Activated naive CD4-positive, alpha-beta T cell treated with anti-CD3 and anti-CD28 coated beads for 36 hours (primary cell): ENCODE measurements around the gene C1orf53. TPM values are rescaled to one million over a fixed set of nuclear protein-coding genes. Genes with fewer than 3 reads are reported as not detected.
"Not testable (repeated sequence)": the region's sequence is repeated elsewhere in the genome, so short reads cannot be mapped to it uniquely, and the experiment has no call there.

Source experiments
- CTCF ChIA-PET: fragments of 350-600 bp; sonication (Branson Sonifier 250); formaldehyde crosslinking; loops from one replicate; lab custom pipeline; 2021; ENCODE audit warnings: antibody characterized with exemption; lab: Charles Lee
- DNase-seq: peaks from one replicate; pipeline ENCODE4 v3.0.0-alpha.2; 2020
- H3K27ac Mint-ChIP-seq: one replicate; pipeline ENCODE4 v1.8.0; 2021; ENCODE audit warnings: mild to moderate bottlenecking, mixed read lengths
- H3K27me3 Mint-ChIP-seq: one replicate; pipeline ENCODE4 v1.8.0; 2021; ENCODE audit warnings: low read depth, mixed read lengths
- H3K36me3 Mint-ChIP-seq: one replicate; pipeline ENCODE4 v1.8.0; 2021; ENCODE audit warnings: low read depth, mixed read lengths
- H3K4me1 Mint-ChIP-seq: one replicate; pipeline ENCODE4 v1.8.0; 2021; ENCODE audit warnings: low read depth, mixed read lengths
- H3K4me3 Mint-ChIP-seq: one replicate; pipeline ENCODE4 v1.8.0; 2021; ENCODE audit warnings: mild to moderate bottlenecking, moderate library complexity, mixed read lengths
- H3K9me3 Mint-ChIP-seq: one replicate; pipeline ENCODE4 v1.8.0; 2021; ENCODE audit warnings: mixed read lengths
- intact Hi-C: fragments of 100-400 bp; cut with micrococcal nuclease; formaldehyde crosslinking; loops from one replicate; pipeline ENCODE4 v1.15.1; 2023
- total RNA-seq, 2 experiments: library from RNA; stranded (reverse); gene quantifications; one replicate each; pipeline ENCODE4 v1.2.3, GENCODE V29; 2021

Gene C1orf53
- total RNA-seq, 2 experiments from 2014 or later = 0.52 TPM; not detected in 1

DNA sequence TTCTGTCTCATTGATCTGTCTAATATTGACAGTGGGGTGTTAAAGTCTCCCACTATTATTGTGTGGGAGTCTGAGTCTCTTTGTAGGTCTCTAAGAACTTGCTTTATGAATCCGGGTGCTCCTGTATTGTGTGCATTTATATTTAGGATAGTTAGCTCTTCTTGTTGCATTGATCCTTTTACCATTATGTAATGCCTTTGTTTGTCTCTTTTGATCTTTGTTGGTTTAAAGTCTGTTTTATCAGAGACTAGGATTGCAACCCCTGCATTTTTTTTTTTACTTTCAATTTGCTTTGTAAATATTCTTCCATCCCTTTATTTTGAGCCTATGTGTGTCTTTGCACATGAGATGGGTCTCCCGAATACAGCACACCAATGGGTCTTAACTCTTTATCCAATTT is 20.2 kb upstream of the C1orf53 start:
- H3K27me3 Mint-ChIP-seq = peaks cover 21% of the 10 kb centered on the region
- intact Hi-C loops, H3K27ac Mint-ChIP-seq, H3K36me3 Mint-ChIP-seq, H3K4me1 Mint-ChIP-seq, H3K9me3 Mint-ChIP-seq, DNase-seq, H3K4me3 Mint-ChIP-seq: not testable (repeated sequence)
- CTCF ChIA-PET = interaction anchor here (0.6 kb wide), 1 partner anchor 10 kb away, joined by 3 read pairs; no protein-coding TSS in a partner anchor

DNA sequence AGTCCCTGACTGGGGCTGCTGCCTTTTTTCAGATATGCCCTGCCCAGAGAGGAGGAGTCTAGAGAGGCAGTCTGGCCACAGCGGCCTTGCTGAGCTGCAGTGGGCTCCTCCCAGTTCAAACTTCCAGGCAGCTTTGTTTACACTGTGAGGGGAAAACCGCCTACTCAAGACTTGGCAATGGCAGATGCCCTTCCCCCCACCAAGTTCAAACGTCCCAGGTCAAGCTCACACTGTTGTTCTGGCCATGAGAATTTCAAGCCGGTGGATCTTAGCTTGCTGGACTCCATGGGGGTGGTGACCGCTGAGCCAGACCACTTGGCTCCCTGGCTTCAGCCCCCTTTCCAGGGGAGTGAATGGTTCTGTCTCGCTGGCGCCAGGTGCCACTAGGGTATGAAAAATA is 18.3 kb upstream of the C1orf53 start:
- CTCF ChIA-PET = no interaction called here
- no peak overlapping the region for H3K4me3 Mint-ChIP-seq
- no peak for DNase-seq
- intact Hi-C loops = no loop called here
- no peaks in the 10 kb centered on the region for H3K36me3 Mint-ChIP-seq
- H3K4me1 Mint-ChIP-seq = no peaks in the 10 kb centered on the region
- no peak overlapping the region for H3K27ac Mint-ChIP-seq
- H3K27me3 Mint-ChIP-seq = peaks cover 22% of the 10 kb centered on the region
- H3K9me3 Mint-ChIP-seq = no peaks in the 10 kb centered on the region

DNA sequence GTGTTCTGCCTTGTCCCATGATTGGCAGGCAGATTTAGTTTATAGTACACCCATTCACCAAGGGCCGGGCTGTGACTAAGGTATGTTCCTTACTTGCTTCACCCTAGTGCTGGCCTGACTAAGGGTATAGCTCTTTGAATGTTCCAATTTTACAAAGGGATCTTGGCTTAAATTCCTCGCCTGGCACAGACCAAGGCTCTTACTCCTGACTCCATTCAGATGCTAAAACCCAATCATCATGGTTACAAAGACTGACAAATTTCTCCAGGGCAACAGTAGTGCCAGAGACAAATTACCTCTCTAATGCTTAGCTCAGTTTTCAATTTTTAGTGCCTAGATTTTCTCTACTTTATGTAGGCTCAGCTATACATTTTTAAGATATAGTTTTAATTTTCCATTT is 11.5 kb upstream of the C1orf53 start:
- DNase-seq = no peak
- Mint-ChIP-seq H3K9me3 (peaks cover 2% of the 10 kb centered on the region), H3K4me1 (no peaks in the 10 kb centered on the region), H3K36me3 (no peaks in the 10 kb centered on the region), H3K4me3 (no peak overlapping the region), H3K27ac (no peak overlapping the region), H3K27me3 (peaks cover 14% of the 10 kb centered on the region)
- CTCF ChIA-PET = interaction anchor here (0.6 to 0.8 kb wide), 2 partner anchors 93 to 372 kb away, joined by 3 read pairs; no protein-coding TSS in a partner anchor
- intact Hi-C loops = no loop called here

DNA sequence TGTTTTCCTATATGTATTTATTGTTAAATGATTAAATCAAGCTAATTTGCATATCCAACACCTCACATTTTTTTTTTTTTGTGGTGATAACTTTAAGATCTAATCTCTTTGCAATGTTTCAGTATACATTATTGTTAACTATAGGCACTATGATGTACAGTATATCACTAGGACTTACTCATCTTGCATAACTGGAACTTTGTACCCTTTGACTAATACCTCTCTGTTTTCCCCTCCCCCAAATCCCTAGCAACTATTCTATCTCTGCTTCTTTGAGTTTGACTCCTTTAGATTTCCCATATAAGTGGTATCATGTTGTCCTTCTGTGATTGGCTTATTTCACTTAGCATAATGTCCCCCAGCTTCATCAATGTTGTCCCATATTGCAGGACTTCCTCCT is 9.7 kb upstream of the C1orf53 start:
- intact Hi-C loops = no loop called here
- H3K27me3 Mint-ChIP-seq = peaks cover 17% of the 10 kb centered on the region
- H3K4me3 Mint-ChIP-seq = no peak overlapping the region
- DNase-seq = no peak
- no peaks in the 10 kb centered on the region for H3K36me3 Mint-ChIP-seq
- H3K4me1 Mint-ChIP-seq = no peaks in the 10 kb centered on the region
- CTCF ChIA-PET = interaction anchor here (0.7 to 1.0 kb wide), 2 partner anchors 10 to 24 kb away, joined by 3 to 4 read pairs; no protein-coding TSS in a partner anchor
- H3K27ac Mint-ChIP-seq = no peak overlapping the region
- peaks cover 2% of the 10 kb centered on the region for H3K9me3 Mint-ChIP-seq

GRCh38 chr1:197896301-197896700 is 6.1 kb upstream of the C1orf53 start:
- H3K36me3 Mint-ChIP-seq = no peaks in the 10 kb centered on the region
- peaks cover under 1% of the 10 kb centered on the region for H3K4me1 Mint-ChIP-seq
- peaks cover 2% of the 10 kb centered on the region for H3K9me3 Mint-ChIP-seq
- intact Hi-C loops = no loop called here
- H3K4me3 Mint-ChIP-seq = no peak overlapping the region
- CTCF ChIA-PET = no interaction called here
- DNase-seq = no peak
- H3K27me3 Mint-ChIP-seq = peaks cover 16% of the 10 kb centered on the region
- H3K27ac Mint-ChIP-seq = no peak overlapping the region

- H3K4me1 Mint-ChIP-seq = peaks cover 10% of the 10 kb centered on the region
- no peak overlapping the region for H3K27ac Mint-ChIP-seq
- H3K9me3 Mint-ChIP-seq = peaks cover 2% of the 10 kb centered on the region
- no peak overlapping the region for H3K4me3 Mint-ChIP-seq
- H3K27me3 Mint-ChIP-seq = peaks cover 22% of the 10 kb centered on the region
- CTCF ChIA-PET = interaction anchor here (0.6 to 0.8 kb wide), 3 partner anchors 8 to 267 kb away, joined by 3 to 5 read pairs (median 3); no protein-coding TSS in a partner anchor
- DNase-seq = no peak
- intact Hi-C loops = no loop called here
- H3K36me3 Mint-ChIP-seq = no peaks in the 10 kb centered on the region
Observed at GRCh38 chr1:197899037-197899436, 3.4 kb upstream of the C1orf53 start.

GRCh38 chr1:197902131-197902453 is 338 bp upstream of the C1orf53 start:
- no peak for DNase-seq
- Mint-ChIP-seq H3K4me1 (peaks cover 10% of the 10 kb centered on the region), H3K27me3 (peaks cover 42% of the 10 kb centered on the region), H3K36me3 (no peaks in the 10 kb centered on the region), H3K27ac (no peak overlapping the region), H3K9me3 (no peaks in the 10 kb centered on the region), H3K4me3 (peak overlapping the region; percentile 84)
- intact Hi-C loops = loop anchor here (1.0 to 2.0 kb wide), 4 partner anchors 17 to 755 kb away; partner anchors contain the start of genes ASPM and NEK7
- CTCF ChIA-PET = interaction anchor here (1.1 to 2.0 kb wide), 5 partner anchors 13 to 382 kb away, joined by 3 to 8 read pairs (median 6); no protein-coding TSS in a partner anchor

DNA sequence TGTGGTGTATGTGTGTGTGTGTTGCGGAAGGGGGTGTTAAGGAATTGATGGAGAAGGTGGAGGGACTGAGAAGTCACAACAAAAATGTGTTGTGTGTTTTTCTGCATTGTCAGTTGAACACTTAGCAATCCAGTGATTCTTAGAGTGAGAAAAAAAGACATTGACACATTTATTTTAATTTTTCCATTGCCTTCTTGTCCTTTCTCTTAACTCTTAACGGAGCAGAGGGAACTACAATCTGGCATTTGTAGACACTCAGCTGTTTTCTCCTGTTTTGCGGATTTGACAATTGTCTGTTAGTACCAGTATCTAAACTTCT is 725 bp downstream of the C1orf53 start:
- DNase-seq = no peak
- Mint-ChIP-seq H3K27me3 (peaks cover 45% of the 10 kb centered on the region), H3K9me3 (no peaks in the 10 kb centered on the region), H3K36me3 (no peaks in the 10 kb centered on the region), H3K4me3 (peak overlapping the region; percentile 84), H3K4me1 (peaks cover 11% of the 10 kb centered on the region), H3K27ac (peak overlapping the region; percentile 21)
- intact Hi-C loops = loop anchor here (2.0 kb wide), 3 partner anchors 16 to 756 kb away; partner anchors contain the start of genes ASPM and NEK7
- CTCF ChIA-PET = interaction anchor here (0.6 to 2.0 kb wide), 8 partner anchors 12 to 289 kb away, joined by 3 to 8 read pairs (median 4); no protein-coding TSS in a partner anchor

GRCh38 chr1:197904126-197904787 is 1.8 kb downstream of the C1orf53 start:
- Mint-ChIP-seq H3K36me3 (no peaks in the 10 kb centered on the region), H3K27ac (no peak overlapping the region), H3K9me3 (no peaks in the 10 kb centered on the region), H3K4me1 (peaks cover 22% of the 10 kb centered on the region), H3K4me3 (no peak overlapping the region), H3K27me3 (peaks cover 56% of the 10 kb centered on the region)
- DNase-seq = no peak
- intact Hi-C loops = no loop called here
- CTCF ChIA-PET = interaction anchor here (1.3 to 3.1 kb wide), 4 partner anchors 9 to 378 kb away, joined by 3 to 11 read pairs (median 6); no protein-coding TSS in a partner anchor

DNA sequence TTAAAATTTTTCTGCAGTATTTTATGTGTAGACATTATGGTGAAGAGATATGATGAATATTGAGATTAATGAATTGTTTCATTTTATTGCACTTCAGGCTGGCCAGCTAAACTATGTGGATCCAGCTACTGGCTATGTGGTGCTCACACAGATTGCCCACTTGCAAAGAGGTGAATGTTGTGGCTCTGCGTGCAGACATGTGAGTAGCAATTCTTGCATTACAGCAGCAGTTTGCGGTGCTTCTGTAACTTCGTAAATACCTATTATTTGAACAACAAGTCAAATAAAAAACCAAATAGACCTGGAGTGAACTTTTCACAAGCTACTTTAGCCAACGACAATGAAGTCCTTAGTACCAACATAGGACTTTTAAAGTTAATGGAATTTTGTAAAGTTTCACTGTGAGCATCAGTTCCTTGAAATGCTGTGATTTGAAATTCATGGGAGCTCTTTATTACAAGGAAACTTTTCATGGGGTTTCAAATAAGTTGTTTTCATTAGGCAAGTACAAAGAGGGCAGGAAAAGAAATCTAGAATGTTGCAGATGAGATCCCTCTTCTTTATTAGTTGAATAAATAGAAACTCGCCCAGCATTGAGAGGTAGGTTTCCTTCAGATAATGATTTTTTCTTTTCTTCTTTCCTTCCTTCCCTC is 3.4 kb downstream of the C1orf53 start:
- Mint-ChIP-seq H3K27ac (no peak overlapping the region), H3K4me3 (no peak overlapping the region), H3K27me3 (peaks cover 71% of the 10 kb centered on the region), H3K36me3 (no peaks in the 10 kb centered on the region), H3K9me3 (no peaks in the 10 kb centered on the region), H3K4me1 (peaks cover 33% of the 10 kb centered on the region)
- CTCF ChIA-PET = interaction anchor here (0.5 to 3.1 kb wide), 4 partner anchors 18 to 536 kb away, joined by 3 to 11 read pairs (median 6); no protein-coding TSS in a partner anchor
- intact Hi-C loops = no loop called here
- DNase-seq = no peak

DNA sequence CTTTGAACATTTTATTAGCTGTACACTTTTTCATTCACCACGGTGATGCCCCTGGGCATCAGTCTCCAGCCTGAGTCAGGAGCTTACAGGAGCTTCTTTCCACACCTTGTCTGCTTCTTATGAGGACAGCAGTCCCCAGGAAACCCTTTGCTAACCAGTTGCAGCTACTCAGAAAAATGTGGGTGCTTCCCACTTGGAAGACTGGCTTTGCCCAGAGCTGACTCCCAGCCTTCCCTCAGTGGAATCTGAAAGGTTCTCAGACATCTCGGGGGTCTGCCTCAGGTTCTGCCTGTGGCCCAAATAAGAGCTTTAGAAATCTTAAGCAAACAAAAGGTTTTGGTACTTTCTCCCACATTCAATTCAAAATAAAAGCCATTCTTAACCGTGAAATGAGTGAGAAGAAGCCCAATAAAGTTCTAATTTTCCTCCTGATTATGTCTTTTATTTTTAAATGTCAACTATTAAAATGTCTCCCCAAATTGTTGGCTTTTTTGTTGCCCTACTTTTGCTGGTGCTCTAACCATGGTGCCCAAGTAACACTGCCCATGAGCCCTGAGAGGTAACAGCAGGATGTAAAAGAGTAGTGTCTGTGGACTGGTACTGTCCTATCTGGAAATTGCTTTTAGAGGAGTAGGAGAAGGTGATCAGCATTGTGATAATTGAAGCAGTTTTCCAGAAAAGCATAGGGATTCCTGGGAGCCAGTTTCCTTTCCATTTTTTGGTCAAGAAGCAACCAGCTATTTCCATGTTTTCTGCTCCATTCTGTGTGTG is 5.6 kb downstream of the C1orf53 start:
- Mint-ChIP-seq H3K27ac (no peak overlapping the region), H3K27me3 (peaks cover 88% of the 10 kb centered on the region), H3K36me3 (no peaks in the 10 kb centered on the region), H3K4me1 (peaks cover 47% of the 10 kb centered on the region), H3K9me3 (no peaks in the 10 kb centered on the region), H3K4me3 (no peak overlapping the region)
- intact Hi-C loops = no loop called here
- no peak for DNase-seq
- CTCF ChIA-PET = interaction anchor here (0.6 to 1.5 kb wide), 4 partner anchors 8 to 147 kb away, joined by 3 to 7 read pairs (median 4); partner anchors contain the start of gene LHX9

DNA sequence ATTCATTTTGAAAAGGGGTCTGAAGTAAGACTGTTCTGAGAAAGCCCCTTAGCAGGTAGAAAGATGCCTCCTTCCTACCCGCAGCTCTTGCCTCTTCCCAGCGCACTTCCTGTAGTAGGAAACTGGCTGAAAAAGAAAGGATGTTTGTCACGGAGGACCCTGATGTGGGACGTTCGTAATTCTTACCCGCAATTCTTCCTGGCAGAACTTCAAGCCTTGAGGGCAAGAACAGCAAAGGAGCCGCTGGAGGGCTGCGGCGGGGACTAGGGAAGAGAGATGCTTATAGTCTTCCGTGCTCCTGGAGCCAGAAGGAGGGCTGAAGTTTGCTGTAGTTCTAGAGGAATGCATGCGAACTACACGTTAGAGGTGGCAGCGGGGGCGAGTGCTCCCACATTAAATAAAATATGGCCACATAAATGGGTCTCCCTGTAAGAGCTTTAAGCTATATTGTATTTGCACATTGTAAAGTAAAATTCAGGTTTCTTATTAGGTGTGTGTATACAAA is 6.3 kb downstream of the C1orf53 start:
- Mint-ChIP-seq H3K4me3 (peak overlapping the region; percentile 20), H3K36me3 (no peaks in the 10 kb centered on the region), H3K27ac (no peak overlapping the region), H3K4me1 (peaks cover 47% of the 10 kb centered on the region), H3K9me3 (no peaks in the 10 kb centered on the region), H3K27me3 (peaks cover 89% of the 10 kb centered on the region)
- CTCF ChIA-PET = interaction anchor here (1.5 kb wide), 1 partner anchor 10 kb away, joined by 3 read pairs; no protein-coding TSS in a partner anchor
- no peak for DNase-seq
- intact Hi-C loops = loop anchor here (1.0 kb wide), 1 partner anchor 10 kb away; no protein-coding TSS in a partner anchor
